Neural crest cell (in vitro differentiated cells): ENCODE data around the gene FSCN2. TPM values are rescaled to one million over a fixed set of nuclear protein-coding genes. Genes with fewer than 3 reads are reported as not detected.

Experiments used
- DNase-seq: peaks from one replicate; pipeline ENCODE4 v3.0.0; 2021; ENCODE audit warnings: low read depth, mixed read lengths, low spot score
- H3K27ac Mint-ChIP-seq: one replicate; pipeline ENCODE4 v1.8.0; 2021; ENCODE audit warnings: mild to moderate bottlenecking, mixed read lengths; ENCODE audit not compliant: unreplicated experiment
- H3K27me3 Mint-ChIP-seq: 2 replicates; pipeline ENCODE4 v1.8.0; 2021; ENCODE audit warnings: low read depth, mild to moderate bottlenecking, mixed read lengths
- H3K36me3 Mint-ChIP-seq: 2 replicates; pipeline ENCODE4 v1.8.0; 2021; ENCODE audit warnings: low read depth, mild to moderate bottlenecking, mixed read lengths
- H3K4me1 Mint-ChIP-seq: 2 replicates; pipeline ENCODE4 v1.8.0; 2021; ENCODE audit warnings: mixed read lengths
- H3K4me3 Mint-ChIP-seq: one replicate; pipeline ENCODE4 v1.8.0; 2021; ENCODE audit warnings: mild to moderate bottlenecking, mixed read lengths
- H3K9me3 Mint-ChIP-seq: 2 replicates; pipeline ENCODE4 v1.8.0; 2021; ENCODE audit warnings: mixed read lengths
- total RNA-seq: library from RNA; stranded (reverse); gene quantifications from 2 replicates; pipeline ENCODE4 v1.2.1, GENCODE V29; 2021
- TF ChIP-seq, protein P1 (sequence below): fragments of 200-600 bp; sonication (generic); conservative IDR thresholded peaks from 2 replicates; pipeline ENCODE4 v1.5.0; 2021; ENCODE audit warnings: antibody characterized with exemption, mild to moderate bottlenecking

Gene FSCN2
- total RNA-seq, 1 donor from 2014 or later, result 0.56 TPM

DNA sequence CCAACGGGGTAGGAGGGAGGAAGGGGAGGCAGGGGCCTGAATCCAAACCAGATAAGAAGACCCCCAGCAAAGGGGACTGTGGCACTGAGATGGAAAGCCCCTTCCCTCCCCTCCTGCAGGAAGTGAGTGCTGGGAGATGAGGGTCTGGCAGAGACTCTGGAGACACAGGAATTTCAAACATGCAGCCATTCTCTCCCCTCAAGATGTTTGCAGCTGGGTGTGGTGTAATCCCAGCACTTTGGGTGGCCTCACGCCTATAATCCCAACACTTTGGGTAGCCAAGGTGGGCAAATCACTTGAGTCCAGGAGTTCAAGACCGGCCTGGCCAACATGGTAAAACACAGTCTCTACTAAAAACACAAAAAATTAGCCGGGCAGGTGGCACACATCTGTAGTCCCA, 57.9 kb downstream of the FSCN2 start:
- H3K4me3 Mint-ChIP-seq, result no peak overlapping the region
- TF ChIP-seq, protein P1, sequence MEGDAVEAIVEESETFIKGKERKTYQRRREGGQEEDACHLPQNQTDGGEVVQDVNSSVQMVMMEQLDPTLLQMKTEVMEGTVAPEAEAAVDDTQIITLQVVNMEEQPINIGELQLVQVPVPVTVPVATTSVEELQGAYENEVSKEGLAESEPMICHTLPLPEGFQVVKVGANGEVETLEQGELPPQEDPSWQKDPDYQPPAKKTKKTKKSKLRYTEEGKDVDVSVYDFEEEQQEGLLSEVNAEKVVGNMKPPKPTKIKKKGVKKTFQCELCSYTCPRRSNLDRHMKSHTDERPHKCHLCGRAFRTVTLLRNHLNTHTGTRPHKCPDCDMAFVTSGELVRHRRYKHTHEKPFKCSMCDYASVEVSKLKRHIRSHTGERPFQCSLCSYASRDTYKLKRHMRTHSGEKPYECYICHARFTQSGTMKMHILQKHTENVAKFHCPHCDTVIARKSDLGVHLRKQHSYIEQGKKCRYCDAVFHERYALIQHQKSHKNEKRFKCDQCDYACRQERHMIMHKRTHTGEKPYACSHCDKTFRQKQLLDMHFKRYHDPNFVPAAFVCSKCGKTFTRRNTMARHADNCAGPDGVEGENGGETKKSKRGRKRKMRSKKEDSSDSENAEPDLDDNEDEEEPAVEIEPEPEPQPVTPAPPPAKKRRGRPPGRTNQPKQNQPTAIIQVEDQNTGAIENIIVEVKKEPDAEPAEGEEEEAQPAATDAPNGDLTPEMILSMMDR, result no peak
- H3K27ac Mint-ChIP-seq, result no peak overlapping the region
- no peaks in the 10 kb centered on the region for H3K27me3 Mint-ChIP-seq
- H3K9me3 Mint-ChIP-seq, result no peaks in the 10 kb centered on the region
- no peak for DNase-seq
- no peaks in the 10 kb centered on the region for H3K4me1 Mint-ChIP-seq
- peaks cover 18% of the 10 kb centered on the region for H3K36me3 Mint-ChIP-seq

Other genes with a start within 250 kb of the FSCN2 start
- gene SLC38A10, start 233.1 kb upstream of the FSCN2 start, total RNA-seq, result 59.6 and 63.3 TPM in 2 replicates
- gene BAHCC1, start 132.9 kb upstream of the FSCN2 start, total RNA-seq, result 57.4 and 61.3 TPM in 2 replicates
- gene ACTG1, start 15.6 kb upstream of the FSCN2 start, total RNA-seq, result 4,235 and 4,315 TPM in 2 replicates
- gene FAAP100, start 24.0 kb downstream of the FSCN2 start, total RNA-seq, result 45.0 and 48.3 TPM in 2 replicates
- gene NPLOC4, start 108.7 kb downstream of the FSCN2 start, total RNA-seq, result 89.8 and 97.7 TPM in 2 replicates
- 1.5 and 1.6 TPM in 2 replicates for gene TSPAN10, start 108.8 kb downstream of the FSCN2 start, total RNA-seq
- gene PDE6G, start 128.2 kb downstream of the FSCN2 start, total RNA-seq, result 0.45 and 0.79 TPM in 2 replicates
- gene OXLD1, start 138.2 kb downstream of the FSCN2 start, total RNA-seq, result 25.5 and 28.2 TPM in 2 replicates
- 37.0 and 38.3 TPM in 2 replicates for gene CCDC137, start 138.4 kb downstream of the FSCN2 start, total RNA-seq
- 51.0 and 53.7 TPM in 2 replicates for gene ARL16, start 155.4 kb downstream of the FSCN2 start, total RNA-seq
- 103 and 108 TPM in 2 replicates for gene HGS, start 155.6 kb downstream of the FSCN2 start, total RNA-seq
- gene MRPL12, start 175.0 kb downstream of the FSCN2 start, total RNA-seq, result 106 TPM in 2 replicates
- 27.1 and 28.8 TPM in 2 replicates for gene SLC25A10, start 183.9 kb downstream of the FSCN2 start, total RNA-seq